Activated effector memory CD4-positive, alpha-beta T cell treated with anti-CD3 and anti-CD28 coated beads, Interleukin-2, amount 50 U/mL, for 16 hours (primary cell): ENCODE data around the gene PCDHB15.
"Not testable (repeated sequence)": the region's sequence is repeated elsewhere in the genome, so short reads cannot be mapped to it uniquely, and the experiment has no call there.

Experiments used
- DNase-seq: peaks from one replicate; pipeline ENCODE4 v3.0.0-alpha.2; 2020

PCDHB15 gene

GRCh38 chr5:141245250-141245717 is at the start of gene PCDHB15:
Gene PCDHB15, plus strand, starts transcription at chr5:141245395. Its CDS starts 184 bp downstream, at chr5:141245579.
- no peak for DNase-seq

DNA sequence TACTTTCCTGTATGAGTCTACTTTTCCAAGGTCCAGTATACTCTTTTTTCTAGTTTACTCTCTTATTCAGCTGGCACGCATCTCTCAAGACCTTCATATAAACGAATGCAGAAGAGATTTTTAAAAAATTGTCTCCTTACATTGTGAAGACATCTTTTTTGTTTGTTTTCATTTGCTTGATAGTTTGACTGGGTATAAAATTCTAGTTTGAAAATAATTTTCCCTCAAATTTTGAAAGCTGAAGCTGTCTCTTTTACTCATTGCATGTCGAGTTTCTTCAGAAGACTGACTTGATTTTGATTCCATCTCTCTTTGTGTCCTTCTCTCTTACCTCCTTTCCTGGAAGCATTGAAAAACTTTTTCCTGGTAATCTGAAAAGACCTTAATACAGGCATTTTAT is 48.8 kb upstream of the PCDHB15 start:
- DNase-seq, result no peak

- DNase-seq, result no peak
Measured at GRCh38 chr5:141199359-141200235, 45.6 kb upstream of the PCDHB15 start, which contains the start of gene PCDHB11. Gene PCDHB11, plus strand, starts transcription at chr5:141199627. Its CDS starts 148 bp downstream, at chr5:141199775.

GRCh38 chr5:141201126-141201525 is 44.1 kb upstream of the PCDHB15 start:
- not testable (repeated sequence) for DNase-seq

- DNase-seq, result not testable (repeated sequence)
Measured at GRCh38 chr5:141201646-141202045, 43.5 kb upstream of the PCDHB15 start.

DNA sequence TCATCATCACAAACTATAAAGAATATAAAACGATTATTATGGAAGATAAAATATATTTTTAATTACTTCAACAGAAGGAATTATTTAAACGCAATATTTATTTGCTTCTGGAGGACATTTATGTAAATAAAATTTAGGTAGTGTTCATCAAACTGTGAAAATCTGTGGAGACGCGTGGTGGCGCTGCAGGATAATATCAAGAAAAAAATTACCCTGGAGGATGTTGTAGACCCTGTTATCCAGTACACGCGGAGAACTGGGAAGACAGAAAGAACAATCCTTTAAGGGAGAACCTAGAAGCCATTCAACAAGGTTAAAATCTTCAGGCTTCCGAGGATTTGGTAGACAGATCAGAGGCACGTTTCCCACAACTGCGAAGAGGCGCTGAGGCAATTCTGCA is 36.7 kb upstream of the PCDHB15 start, which contains the start of gene PCDHB12:
PCDHB12 (plus strand) TSS at position 242 of the 400 bp plus-strand sequence. CDS start 189 bp downstream, outside the sequence.
- no peak for DNase-seq

- not testable (repeated sequence) for DNase-seq
Measured at GRCh38 chr5:141210281-141210680, 34.9 kb upstream of the PCDHB15 start.

- not testable (repeated sequence) for DNase-seq
Measured at GRCh38 chr5:141210849-141211248, 34.3 kb upstream of the PCDHB15 start.

DNA sequence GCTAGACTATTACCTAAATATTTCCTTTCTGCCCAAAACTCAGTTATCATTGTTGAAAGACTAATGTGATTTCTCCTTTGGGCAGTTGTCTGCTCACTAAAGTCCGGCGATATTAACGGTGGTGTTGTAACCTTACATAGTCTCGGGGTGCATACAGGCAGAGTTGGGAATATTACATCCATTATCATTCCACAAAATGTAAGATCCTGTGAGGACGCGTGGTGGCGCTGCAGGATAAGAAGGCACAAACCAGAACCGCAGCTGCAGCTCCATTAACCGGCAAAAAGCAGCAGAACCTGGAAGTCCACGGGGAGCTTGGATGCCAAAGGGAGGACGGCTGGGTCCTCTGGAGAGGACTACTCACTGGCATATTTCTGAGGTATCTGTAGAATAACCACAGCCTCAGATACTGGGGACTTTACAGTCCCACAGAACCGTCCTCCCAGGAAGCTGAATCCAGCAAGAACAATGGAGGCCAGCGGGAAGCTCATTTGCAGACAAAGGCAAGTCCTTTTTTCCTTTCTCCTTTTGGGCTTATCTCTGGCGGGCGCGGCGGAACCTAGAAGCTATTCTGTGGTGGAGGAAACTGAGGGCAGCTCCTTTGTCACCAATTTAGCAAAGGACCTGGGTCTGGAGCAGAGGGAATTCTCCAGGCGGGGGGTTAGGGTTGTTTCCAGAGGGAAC is 31.4 kb upstream of the PCDHB15 start, which contains the start of gene PCDHB13:
PCDHB13 (plus strand) TSS at position 264 of the 684 bp plus-strand sequence; CDS start at position 469, 205 bp downstream.
- DNase-seq, result peak; percentile 69

DNA sequence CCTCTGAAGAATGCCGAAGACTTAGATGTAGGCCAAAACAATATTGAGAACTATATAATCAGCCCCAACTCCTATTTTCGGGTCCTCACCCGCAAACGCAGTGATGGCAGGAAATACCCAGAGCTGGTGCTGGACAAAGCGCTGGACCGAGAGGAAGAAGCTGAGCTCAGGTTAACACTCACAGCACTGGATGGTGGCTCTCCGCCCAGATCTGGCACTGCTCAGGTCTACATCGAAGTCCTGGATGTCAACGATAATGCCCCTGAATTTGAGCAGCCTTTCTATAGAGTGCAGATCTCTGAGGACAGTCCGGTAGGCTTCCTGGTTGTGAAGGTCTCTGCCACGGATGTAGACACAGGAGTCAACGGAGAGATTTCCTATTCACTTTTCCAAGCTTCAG is 30.6 kb upstream of the PCDHB15 start:
- not testable (repeated sequence) for DNase-seq

- DNase-seq, result not testable (repeated sequence)
Measured at GRCh38 chr5:141215504-141215903, 29.7 kb upstream of the PCDHB15 start.

DNA sequence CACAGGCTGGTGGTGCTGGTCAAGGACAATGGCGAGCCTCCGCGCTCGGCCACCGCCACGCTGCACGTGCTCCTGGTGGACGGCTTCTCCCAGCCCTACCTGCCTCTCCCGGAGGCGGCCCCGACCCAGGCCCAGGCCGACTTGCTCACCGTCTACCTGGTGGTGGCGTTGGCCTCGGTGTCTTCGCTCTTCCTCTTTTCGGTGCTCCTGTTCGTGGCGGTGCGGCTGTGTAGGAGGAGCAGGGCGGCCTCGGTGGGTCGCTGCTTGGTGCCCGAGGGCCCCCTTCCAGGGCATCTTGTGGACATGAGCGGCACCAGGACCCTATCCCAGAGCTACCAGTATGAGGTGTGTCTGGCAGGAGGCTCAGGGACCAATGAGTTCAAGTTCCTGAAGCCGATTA is 29.2 kb upstream of the PCDHB15 start:
- DNase-seq, result not testable (repeated sequence)

DNA sequence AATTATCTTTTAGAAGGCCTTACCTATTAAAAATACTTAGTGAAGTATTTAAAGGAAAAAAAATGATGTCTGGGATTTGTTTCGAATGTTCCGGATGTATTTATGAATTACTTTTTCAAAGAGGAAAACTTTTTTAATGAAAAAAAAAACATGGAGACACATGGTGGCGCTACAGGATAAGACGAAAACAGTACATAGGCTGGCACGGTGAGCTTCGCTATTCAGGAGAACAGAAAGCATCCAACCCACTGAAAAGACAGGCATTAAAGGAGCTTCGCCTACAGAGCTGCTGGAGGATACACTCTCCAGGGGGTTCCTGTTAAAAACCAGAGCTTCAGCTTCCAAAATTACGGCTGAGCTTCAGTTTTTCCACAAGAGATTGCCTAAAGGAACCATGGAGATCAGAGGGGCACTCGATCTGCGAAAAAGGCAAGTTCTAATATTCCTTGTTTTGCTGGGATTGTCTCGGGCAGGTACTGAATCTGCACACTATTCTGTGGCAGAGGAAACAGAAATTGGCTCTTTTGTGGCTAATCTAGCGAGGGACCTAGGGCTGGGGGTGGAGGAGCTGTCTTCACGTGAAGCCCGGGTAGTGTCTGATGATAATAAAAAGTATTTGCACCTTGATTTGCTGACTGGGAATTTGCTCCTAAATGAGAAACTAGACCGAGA is 21.9 kb upstream of the PCDHB15 start, which contains the start of gene PCDHB14:
PCDHB14 (plus strand) TSS at position 232 of the 672 bp plus-strand sequence; CDS start at position 395, 163 bp downstream.
- no peak for DNase-seq

GRCh38 chr5:141224844-141225243 is 20.4 kb upstream of the PCDHB15 start:
- DNase-seq, result not testable (repeated sequence)

DNA sequence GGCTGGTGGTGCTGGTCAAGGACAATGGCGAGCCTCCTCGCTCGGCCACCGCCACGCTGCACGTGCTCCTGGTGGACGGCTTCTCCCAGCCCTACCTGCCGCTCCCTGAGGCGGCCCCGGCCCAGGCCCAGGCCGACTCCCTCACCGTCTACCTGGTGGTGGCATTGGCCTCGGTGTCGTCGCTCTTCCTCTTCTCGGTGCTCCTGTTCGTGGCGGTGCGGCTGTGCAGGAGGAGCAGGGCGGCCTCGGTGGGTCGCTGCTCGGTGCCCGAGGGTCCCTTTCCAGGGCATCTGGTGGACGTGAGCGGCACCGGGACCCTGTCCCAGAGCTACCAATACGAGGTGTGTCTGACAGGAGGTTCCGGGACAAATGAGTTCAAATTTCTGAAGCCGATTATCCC is 19.8 kb upstream of the PCDHB15 start:
- DNase-seq, result not testable (repeated sequence)

DNA sequence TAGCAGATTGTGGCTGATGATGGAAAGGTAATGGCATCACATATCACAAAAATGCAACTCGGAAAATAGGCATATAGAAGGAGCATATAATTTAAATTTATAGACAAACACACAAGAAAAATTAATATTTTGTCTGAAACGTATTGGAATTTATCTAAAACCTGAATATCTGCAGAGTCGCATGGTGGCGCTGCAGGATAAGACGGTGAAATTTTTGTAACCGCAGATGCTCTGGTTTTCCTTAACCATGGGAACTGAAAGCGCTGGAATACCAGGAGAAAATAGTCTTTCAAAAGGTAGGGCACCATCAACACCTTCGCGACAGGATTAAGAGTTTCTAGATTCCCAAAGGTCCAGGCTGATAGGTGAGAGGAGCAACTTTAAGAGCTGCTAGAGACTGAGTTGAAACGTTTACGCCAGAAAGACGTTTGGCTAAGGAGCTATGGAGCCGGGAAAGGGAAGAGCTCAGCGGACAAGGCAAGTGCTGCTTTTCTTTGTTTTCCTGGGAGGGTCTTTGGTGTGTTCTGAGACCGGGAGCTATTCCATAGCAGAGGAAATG is 11.0 kb upstream of the PCDHB15 start:
- DNase-seq, result no peak

- DNase-seq, result not testable (repeated sequence)
Measured at GRCh38 chr5:141235922-141236321, 9.3 kb upstream of the PCDHB15 start.

- no peak for DNase-seq
Measured at GRCh38 chr5:141236516-141237313, 8.5 kb upstream of the PCDHB15 start.

DNA sequence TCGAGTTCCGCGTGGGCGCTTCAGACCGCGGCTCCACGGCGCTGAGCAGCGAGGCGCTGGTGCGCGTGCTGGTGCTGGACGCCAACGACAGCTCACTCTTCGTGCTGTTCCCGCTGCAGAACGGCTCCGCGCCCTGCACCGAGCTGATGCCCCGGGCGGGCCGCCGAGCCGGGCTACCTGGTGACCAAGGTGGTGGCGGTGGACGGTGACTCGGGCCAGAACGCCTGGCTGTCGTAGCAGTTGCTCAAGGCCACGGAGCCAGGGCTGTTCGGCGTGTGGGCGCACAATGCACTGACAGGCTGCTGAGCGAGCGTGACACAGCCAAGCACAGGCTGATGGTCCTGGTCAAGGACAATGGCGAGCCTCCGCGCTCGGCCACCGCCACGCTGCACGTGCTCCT is 3.7 kb upstream of the PCDHB15 start:
- no peak for DNase-seq

DNA sequence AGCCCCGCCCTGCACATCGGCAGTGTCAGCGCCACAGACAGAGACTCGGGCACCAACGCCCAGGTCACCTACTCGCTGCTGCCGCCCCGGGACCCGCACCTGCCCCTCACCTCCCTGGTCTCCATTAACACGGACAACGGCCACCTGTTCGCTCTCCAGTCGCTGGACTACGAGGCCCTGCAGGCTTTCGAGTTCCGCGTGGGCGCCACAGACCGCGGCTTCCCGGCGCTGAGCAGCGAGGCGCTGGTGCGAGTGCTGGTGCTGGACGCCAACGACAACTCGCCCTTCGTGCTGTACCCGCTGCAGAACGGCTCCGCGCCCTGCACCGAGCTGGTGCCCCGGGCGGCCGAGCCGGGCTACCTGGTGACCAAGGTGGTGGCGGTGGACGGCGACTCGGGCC is 1.8 kb downstream of the PCDHB15 start:
- DNase-seq, result not testable (repeated sequence)

DNA sequence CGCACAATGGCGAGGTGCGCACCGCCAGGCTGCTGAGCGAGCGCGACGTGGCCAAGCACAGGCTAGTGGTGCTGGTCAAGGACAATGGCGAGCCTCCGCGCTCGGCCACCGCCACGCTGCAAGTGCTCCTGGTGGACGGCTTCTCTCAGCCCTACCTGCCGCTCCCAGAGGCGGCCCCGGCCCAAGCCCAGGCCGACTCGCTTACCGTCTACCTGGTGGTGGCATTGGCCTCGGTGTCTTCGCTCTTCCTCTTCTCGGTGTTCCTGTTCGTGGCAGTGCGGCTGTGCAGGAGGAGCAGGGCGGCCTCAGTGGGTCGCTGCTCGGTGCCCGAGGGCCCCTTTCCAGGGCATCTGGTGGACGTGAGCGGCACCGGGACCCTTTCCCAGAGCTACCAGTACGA is 2.2 kb downstream of the PCDHB15 start:
- not testable (repeated sequence) for DNase-seq
